HL-60 (cell line): ENCODE data around the gene C20orf173.

ENCODE experiments used
- DNase-seq, 2 experiments: peaks; one replicate each; pipeline ENCODE4 v3.0.0-alpha.2; 2010 to 2020; ENCODE audit warnings: low read depth in 1 of 2, low spot score in 1 of 2
- H3K27ac ChIP-seq: fragments of 250-450 bp; sonication (Bioruptor Pico); replicated peaks from 2 replicates; pipeline ENCODE4 v1.5.1; 2020; ENCODE audit warnings: mild to moderate bottlenecking, moderate library complexity
- H3K27me3 ChIP-seq: fragments of 250-450 bp; sonication (Bioruptor Pico); 2 replicates; pipeline ENCODE4 v1.5.1; 2021; ENCODE audit warnings: mild to moderate bottlenecking, moderate library complexity; ENCODE audit not compliant: insufficient read depth, poor library complexity, severe bottlenecking
- H3K4me3 ChIP-seq: replicated peaks from 2 replicates; pipeline ENCODE4 v1.5.1; 2011; ENCODE audit warnings: mild to moderate bottlenecking, control low read depth, low read length; ENCODE audit not compliant: insufficient read depth
- CTCF ChIP-seq: IDR thresholded peaks from one replicate; pipeline ENCODE4 v1.5.1; 2011; ENCODE audit warnings: low read length, control low read depth, inconsistent platforms; ENCODE audit not compliant: insufficient read depth
- GABPA ChIP-seq: IDR thresholded peaks from 2 replicates; pipeline ENCODE4 v1.6.1; 2012; ENCODE audit warnings: low read depth
- POLR2AphosphoS5 ChIP-seq: IDR thresholded peaks from 2 replicates; pipeline ENCODE4 v1.6.1; 2012; ENCODE audit warnings: low read depth
- REST ChIP-seq: IDR thresholded peaks from 2 replicates; pipeline ENCODE4 v1.6.1; 2012; ENCODE audit warnings: low read depth; ENCODE audit not compliant: insufficient replicate concordance
- SPI1 ChIP-seq: IDR thresholded peaks from 2 replicates; pipeline ENCODE4 v1.6.1; 2012; ENCODE audit warnings: low read depth, mild to moderate bottlenecking, borderline replicate concordance

Gene C20orf173

GRCh38 chr20:35502352-35502751 lies 27.1 kb downstream of the C20orf173 start:
- no peak overlapping the region for H3K4me3 ChIP-seq
- TF ChIP-seq GABPA (no peak), CTCF (no peak), SPI1 (peak; percentile 75; the same call in 1 of the 2 replicates)
- peak in 1 of 2 experiments; percentile 86 for DNase-seq
- H3K27me3 ChIP-seq, result no peaks in the 10 kb centered on the region
- no peak overlapping the region for H3K27ac ChIP-seq

GRCh38 chr20:35499271-35499670 lies 30.2 kb downstream of the C20orf173 start:
- H3K4me3 ChIP-seq, result no peak overlapping the region
- no peak for DNase-seq
- no peak overlapping the region for H3K27ac ChIP-seq
- H3K27me3 ChIP-seq, result no peaks in the 10 kb centered on the region
- TF ChIP-seq GABPA (no peak), SPI1 (no peak), POLR2AphosphoS5 (no peak), CTCF (no peak), REST (no peak)

- TF ChIP-seq SPI1, result no peak
- no peak for TF ChIP-seq REST
- no peak for TF ChIP-seq CTCF
- TF ChIP-seq POLR2AphosphoS5, result no peak
- no peak for TF ChIP-seq GABPA
- Histone ChIP-seq H3K27me3 (no peaks in the 10 kb centered on the region), H3K27ac (no peak overlapping the region), H3K4me3 (no peak overlapping the region)
- DNase-seq, result no peak
Observed at GRCh38 chr20:35497780-35498189, 31.7 kb downstream of the C20orf173 start.

- Histone ChIP-seq H3K27me3 (no peaks in the 10 kb centered on the region), H3K27ac (no peak overlapping the region), H3K4me3 (no peak overlapping the region)
- no peak for DNase-seq
- TF ChIP-seq SPI1, result no peak
Observed at GRCh38 chr20:35497320-35497719, 32.1 kb downstream of the C20orf173 start.
